ENCODE results near the gene SIGLEC11. TPM values are rescaled to one million over a fixed set of nuclear protein-coding genes. Genes with fewer than 3 reads are reported as not detected.
"Not testable (repeated sequence)": the region's sequence is repeated elsewhere in the genome, so short reads cannot be mapped to it uniquely, and the experiment has no call there.

SIGLEC11 gene
- total RNA-seq, 3 donors from 2014 or later (not counting 1 experiment from before 2014, with no cell fraction given) = 0.40 to 0.75 TPM; not detected in 1

DNA sequence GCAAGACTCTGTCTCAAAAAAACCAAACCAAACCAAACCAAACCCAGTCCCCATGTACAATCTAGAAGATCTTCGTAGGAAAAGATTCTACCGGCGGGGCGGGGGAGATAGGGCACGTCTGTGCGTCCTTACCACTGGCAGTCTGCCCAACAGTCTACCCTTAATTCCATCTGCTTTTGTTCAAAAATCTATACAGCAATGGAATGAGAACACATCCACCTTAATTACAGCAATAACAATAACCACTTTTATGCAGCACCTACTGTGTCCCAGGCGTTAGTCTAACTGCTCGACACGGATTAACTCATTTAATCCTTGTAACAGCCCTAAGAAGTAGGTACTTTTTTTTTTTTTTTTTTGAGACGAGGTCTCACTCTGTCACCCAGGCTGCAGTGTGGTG lies 34.5 kb downstream of the SIGLEC11 start:
- TF ChIP-seq CTCF (IDR thresholded peaks at IDR 0.05) = no peak
- DNase-seq (no peak), ATAC-seq (no peak)
- Mint-ChIP-seq H3K4me1 (peaks cover 45 to 51% of the 10 kb centered on the region in 2 donors), H3K27ac (no peak overlapping the region), H3K27me3 (ENCODE audit: low read depth in 2 of 2) (no peaks in the 10 kb centered on the region), H3K4me3 (no peak overlapping the region), H3K9me3 (peaks cover 0 to 2% of the 10 kb centered on the region in 2 donors), H3K36me3 (no peaks in the 10 kb centered on the region)
- Histone ChIP-seq H3K4me3 (ENCODE audit: low read length) (no peak overlapping the region), H3K27ac (ENCODE audit: low read length) (no peak overlapping the region), H3K36me3 (ENCODE audit: control insufficient read depth, insufficient read depth, low read length) (peaks cover 34% of the 10 kb centered on the region), H3K27me3 (ENCODE audit: control insufficient read depth, insufficient read depth, low read length) (no peaks in the 10 kb centered on the region), H3K9me3 (ENCODE audit: control insufficient read depth, insufficient read depth, low read length) (no peaks in the 10 kb centered on the region), H3K4me1 (ENCODE audit: control insufficient read depth, insufficient read depth, low read length) (peaks cover 56% of the 10 kb centered on the region)
- intact Hi-C loops (cut with micrococcal nuclease) = no loop called here
- WGBS (ENCODE audit: insufficient coverage) = 93% methylated on average over 10 of the region's 10 CpGs

DNA sequence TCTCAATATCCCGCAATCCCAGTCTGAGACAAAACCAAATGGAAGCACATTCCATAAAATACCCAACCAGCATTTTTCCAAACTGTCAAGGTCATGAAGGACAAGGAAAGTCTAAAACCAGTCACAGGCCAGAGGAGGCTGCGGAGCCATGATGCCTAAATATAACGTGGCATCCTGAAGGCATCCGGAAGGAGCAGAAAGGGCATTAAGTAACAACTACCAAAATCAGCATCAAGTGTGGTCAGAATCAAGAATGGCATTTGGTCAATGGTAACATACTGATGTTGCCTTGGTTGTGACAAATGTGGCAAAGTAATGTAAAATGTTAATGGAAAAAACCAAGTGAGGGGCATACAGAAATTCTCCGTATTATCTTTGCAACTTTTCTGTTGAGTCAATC lies 35.5 kb downstream of the SIGLEC11 start:
- H3K36me3 Mint-ChIP-seq = no peaks in the 10 kb centered on the region
- H3K4me1 ChIP-seq (ENCODE audit: control insufficient read depth, insufficient read depth, low read length) = peaks cover 46% of the 10 kb centered on the region
- DNase-seq = no peak
- intact Hi-C loops (cut with micrococcal nuclease) = no loop called here
- H3K9me3 ChIP-seq (ENCODE audit: control insufficient read depth, insufficient read depth, low read length) = no peaks in the 10 kb centered on the region
- WGBS (ENCODE audit: insufficient coverage) = 98% methylated on average over 5 of the region's 5 CpGs
- H3K4me1 Mint-ChIP-seq = peaks cover 35 to 51% of the 10 kb centered on the region in 2 donors
- no peak overlapping the region for H3K27ac ChIP-seq (ENCODE audit: low read length)
- peaks cover 38% of the 10 kb centered on the region for H3K36me3 ChIP-seq (ENCODE audit: control insufficient read depth, insufficient read depth, low read length)
- TF ChIP-seq CTCF (IDR thresholded peaks at IDR 0.05) = no peak
- H3K9me3 Mint-ChIP-seq = peaks cover 0 to 2% of the 10 kb centered on the region in 2 donors
- no peaks in the 10 kb centered on the region for H3K27me3 ChIP-seq (ENCODE audit: control insufficient read depth, insufficient read depth, low read length)
- peak overlapping the region; percentile 9 for H3K4me3 Mint-ChIP-seq
- no peak overlapping the region for H3K27ac Mint-ChIP-seq
- H3K27me3 Mint-ChIP-seq (ENCODE audit: low read depth in 2 of 2) = no peaks in the 10 kb centered on the region
- ATAC-seq = no peak
- H3K4me3 ChIP-seq (ENCODE audit: low read length) = no peak overlapping the region

DNA sequence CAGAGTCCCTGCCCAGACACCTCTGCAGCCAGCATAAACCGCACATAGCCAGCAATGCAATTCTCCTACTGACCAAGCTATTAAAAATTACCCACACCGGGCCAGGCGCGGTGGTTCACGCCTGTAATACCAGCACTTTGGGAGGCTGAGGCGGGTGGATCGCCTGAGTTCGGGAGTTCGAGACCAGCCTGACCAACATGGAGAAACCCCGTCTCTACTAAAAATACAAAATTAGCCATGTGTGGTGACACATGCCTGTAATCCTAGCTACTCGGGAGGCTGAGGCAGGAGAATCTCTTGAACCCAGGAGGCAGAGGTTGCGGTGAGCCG lies 36.1 kb downstream of the SIGLEC11 start:
- H3K36me3 ChIP-seq (ENCODE audit: control insufficient read depth, insufficient read depth, low read length) = peaks cover 38% of the 10 kb centered on the region
- ATAC-seq; H3K9me3 Mint-ChIP-seq; intact Hi-C loops (cut with micrococcal nuclease); H3K36me3 Mint-ChIP-seq; H3K27me3 ChIP-seq (ENCODE audit: control insufficient read depth, insufficient read depth, low read length); H3K27ac ChIP-seq (ENCODE audit: low read length); H3K9me3 ChIP-seq (ENCODE audit: control insufficient read depth, insufficient read depth, low read length); H3K4me3 ChIP-seq (ENCODE audit: low read length); H3K27ac Mint-ChIP-seq; H3K4me3 Mint-ChIP-seq; H3K27me3 Mint-ChIP-seq (ENCODE audit: low read depth in 2 of 2); DNase-seq: not testable (repeated sequence)
- peaks cover 39% of the 10 kb centered on the region for H3K4me1 ChIP-seq (ENCODE audit: control insufficient read depth, insufficient read depth, low read length)
- WGBS (ENCODE audit: insufficient coverage) = 96% methylated on average over 13 of the region's 13 CpGs
- H3K4me1 Mint-ChIP-seq = peaks cover 28 to 46% of the 10 kb centered on the region in 2 donors

DNA sequence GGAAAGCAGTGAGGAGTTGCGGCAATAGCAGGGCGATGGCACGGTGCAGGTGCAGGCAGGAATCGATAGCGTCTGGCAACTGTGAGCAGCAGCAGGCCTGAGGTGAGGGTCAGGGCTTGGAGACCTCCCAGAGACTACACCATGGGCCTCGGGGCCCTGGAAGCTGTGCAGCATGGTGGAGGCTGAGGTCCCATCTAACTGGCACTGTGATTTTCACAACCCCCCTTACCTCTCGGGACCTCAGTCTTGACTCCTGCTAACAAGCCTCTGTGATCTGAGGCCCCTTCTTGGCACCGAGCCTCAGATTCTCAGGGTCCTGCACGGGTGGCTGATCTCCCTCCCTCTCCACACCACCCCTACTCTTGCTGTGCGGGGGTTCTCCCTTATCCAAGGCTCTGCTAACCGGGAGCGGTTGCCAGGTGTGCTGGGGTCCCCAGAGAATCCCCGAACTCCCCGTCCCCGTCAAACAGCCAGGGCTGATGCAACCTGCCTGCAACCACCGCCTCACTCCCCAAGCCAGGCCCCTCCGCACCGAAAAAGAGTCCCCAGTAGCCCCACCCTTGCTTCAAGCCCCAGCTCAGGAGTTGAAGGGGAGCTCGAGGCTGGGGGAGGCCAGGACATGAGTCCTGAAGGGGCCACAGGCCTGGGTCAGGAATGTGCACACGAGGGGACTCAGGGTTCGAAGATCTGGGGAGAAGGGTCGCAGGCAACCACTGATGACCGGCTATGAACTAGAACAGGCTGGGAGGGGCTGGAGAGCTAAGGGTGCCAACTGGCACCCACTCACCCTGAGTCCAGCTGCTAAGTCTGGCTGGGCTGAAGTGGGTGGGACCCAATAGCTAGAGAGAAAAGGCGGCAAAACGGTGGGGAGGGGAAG lies 36.7 kb downstream of the SIGLEC11 start:
- Histone ChIP-seq H3K36me3 (ENCODE audit: control insufficient read depth, insufficient read depth, low read length) (peaks cover 38% of the 10 kb centered on the region), H3K9me3 (ENCODE audit: control insufficient read depth, insufficient read depth, low read length) (no peaks in the 10 kb centered on the region), H3K27ac (ENCODE audit: low read length) (no peak overlapping the region), H3K4me3 (ENCODE audit: low read length) (no peak overlapping the region), H3K27me3 (ENCODE audit: control insufficient read depth, insufficient read depth, low read length) (no peaks in the 10 kb centered on the region), H3K4me1 (ENCODE audit: control insufficient read depth, insufficient read depth, low read length) (peaks cover 35% of the 10 kb centered on the region)
- no peak for ATAC-seq
- Mint-ChIP-seq H3K4me3 (no peak overlapping the region), H3K27ac (no peak overlapping the region), H3K27me3 (ENCODE audit: low read depth in 2 of 2) (no peaks in the 10 kb centered on the region), H3K4me1 (peaks cover 28 to 45% of the 10 kb centered on the region in 2 donors), H3K9me3 (no peaks in the 10 kb centered on the region), H3K36me3 (no peaks in the 10 kb centered on the region)
- intact Hi-C loops (cut with micrococcal nuclease) = no loop called here
- TF ChIP-seq CTCF (IDR thresholded peaks at IDR 0.05) = no peak
- 87% methylated on average over 25 of the region's 25 CpGs for WGBS (ENCODE audit: insufficient coverage)
- DNase-seq = no peak
